ENCODE data around the gene JARID2.
"Not testable (repeated sequence)": the region's sequence is repeated elsewhere in the genome, so short reads cannot be mapped to it uniquely, and the experiment has no call there.

JARID2 gene

DNA sequence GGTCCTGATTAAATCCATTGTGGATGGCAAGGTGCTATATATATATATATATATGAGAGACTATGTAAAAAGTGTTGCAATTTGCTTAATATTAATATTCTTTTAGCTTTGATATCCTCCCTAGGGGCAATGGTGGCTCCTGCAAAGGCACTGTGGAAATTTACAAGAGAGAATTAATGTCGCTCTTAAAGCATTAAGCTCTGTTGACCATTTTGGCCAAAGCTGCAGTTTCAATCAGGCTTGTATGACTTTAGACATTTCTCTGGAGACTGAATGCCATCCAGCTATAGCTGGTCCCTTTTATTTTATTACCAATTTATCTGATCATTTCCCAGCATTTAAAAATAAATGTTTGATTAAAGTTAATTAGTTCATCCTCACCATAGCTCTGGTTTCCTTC lies 155.3 kb downstream of the JARID2 start:
- no peak for DNase-seq (ENCODE audit: low read depth)

DNA sequence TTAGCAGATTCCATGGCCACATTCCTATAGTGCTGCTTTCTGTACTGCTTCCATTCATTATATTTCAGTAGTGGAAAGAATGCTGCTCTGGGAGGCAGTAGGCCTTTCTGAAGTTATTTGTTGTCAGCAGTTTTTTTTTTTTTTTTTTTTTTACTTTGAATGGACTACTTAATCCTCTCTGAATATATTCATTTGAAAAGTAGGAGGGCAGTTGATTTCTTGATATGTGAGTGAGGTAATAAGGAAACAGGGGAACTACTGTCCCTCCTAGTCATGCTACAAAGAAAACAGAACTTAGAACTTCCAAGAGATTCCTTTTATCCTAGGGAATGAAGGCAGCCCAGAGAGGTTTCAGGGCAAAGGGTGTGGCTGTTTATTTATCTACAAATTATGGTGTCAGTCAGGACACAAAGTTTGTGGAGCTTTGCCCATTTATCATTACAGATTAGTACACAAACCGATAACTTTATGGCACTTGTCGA lies 155.9 kb downstream of the JARID2 start:
- no peak for DNase-seq (ENCODE audit: low read depth)

DNA sequence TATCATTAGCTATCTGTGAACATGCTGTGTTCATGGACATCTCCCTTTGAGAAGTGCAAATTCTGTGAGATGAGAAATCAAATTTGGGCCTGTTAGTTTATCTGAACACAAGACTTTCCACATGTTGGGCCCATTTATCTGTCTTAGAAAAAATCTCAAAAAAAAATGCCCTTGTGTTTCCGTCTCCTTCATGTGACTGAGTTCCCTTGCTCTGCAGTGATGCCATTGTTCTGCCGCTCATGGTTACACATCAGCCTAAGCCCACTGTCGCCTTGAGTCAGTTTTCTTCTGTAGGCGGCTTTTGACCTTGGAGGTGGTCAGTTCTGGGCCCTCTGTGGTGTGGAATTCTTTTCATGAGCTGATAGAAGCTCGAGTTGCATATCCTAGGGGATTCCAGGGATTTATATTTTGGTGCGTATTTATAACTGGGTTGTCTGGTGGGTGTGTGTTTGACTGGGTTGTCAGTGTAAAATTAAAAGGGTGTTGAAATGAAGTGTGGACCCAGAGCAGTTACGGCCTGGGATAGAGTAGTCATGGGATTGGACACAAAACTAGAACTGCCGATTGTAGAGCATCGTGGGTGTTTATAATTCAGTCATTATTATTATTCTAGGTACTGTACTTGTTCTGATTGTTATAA lies 156.7 kb downstream of the JARID2 start:
- DNase-seq (ENCODE audit: low read depth) = no peak

DNA sequence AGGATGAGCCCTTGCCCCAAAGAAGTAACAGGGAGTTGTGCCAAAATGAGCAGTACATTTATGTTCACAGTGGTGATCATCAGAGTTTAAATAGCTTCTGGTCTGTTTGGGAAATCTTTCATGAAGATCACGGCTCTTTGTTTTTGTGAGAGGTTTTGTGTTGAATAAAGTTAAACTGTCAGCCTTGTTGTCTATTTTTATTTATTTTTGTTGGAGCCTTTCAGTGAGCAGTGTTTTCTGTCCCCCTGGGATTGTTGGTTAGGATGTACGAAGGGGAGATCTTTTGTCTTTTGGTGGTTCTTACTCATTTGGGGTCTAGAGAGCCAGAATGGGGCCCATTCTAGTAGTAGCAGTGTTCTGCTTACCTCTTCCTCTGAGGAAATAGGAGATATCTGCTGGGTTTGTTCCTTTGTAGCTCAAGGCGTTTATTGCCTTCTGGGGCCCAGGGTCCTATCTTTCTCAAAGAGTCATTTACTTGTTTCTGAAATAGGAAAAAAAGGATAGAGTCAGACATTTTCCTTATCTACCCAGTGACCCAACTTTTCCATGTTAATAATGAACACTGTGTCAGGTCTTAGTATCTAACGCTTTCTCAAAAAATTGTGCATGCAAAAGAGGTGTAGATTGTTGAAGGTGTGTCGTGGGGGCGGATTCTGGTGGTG lies 157.4 kb downstream of the JARID2 start:
- DNase-seq (ENCODE audit: low read depth) = no peak

DNA sequence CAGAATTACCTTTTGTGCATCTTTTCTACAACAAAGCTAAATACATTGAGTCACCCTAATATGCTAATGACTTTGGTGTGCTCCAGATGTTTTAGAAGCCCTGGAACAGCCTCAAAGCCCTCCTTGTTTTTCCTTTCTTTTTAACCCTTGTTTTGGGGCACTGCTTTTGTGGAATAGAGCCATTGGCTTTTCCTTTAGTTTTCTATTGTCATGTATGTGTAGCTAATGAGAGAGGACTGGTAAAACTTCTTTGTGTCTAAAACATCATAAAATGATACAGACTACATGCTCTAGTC lies 158.8 kb downstream of the JARID2 start:
- no peak for DNase-seq (ENCODE audit: low read depth)

DNA sequence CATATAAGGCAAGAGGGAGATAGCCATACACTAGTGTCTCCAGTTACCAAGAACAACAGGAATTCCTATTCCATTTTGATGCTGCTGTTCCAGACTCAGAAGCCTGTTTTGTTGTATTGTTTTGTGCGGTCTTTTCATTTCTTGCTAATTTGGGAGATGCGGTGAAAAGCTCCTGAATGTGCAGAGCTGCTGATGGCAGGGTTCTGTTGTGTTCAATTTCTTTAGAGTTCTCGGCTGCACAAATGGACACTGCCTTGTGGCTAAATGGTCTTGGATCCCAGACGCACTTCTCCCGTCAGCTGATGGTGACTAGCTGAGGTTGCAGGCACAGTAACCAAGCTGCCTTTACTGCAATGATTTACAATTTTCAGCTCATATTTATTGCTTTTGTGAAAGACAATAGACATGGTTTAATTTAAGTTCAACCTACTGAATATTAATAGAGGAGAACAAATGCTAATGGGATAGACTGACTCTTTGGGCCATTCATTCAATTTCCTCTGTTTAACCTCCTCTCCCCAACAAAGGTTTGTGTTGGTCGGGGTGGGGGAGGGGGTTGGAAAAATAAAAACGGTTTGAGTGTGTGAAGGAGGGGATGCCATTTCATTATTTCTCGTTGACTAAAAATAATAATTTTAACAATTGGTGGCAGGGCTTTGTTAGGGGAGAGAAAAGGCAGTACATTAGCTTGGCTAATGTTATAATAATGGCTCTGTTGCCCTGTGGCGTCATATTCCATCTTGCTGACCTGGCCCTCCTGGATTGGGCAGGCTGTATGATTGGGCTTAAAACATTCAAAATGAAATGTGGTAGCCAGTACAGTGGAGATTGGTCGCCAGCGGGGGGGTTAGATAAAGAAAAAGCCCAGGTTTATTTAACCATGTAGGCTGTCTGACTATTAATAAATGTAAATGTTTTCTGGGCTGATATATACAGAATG lies 159.5 kb downstream of the JARID2 start:
- no peak for DNase-seq (ENCODE audit: low read depth)

DNA sequence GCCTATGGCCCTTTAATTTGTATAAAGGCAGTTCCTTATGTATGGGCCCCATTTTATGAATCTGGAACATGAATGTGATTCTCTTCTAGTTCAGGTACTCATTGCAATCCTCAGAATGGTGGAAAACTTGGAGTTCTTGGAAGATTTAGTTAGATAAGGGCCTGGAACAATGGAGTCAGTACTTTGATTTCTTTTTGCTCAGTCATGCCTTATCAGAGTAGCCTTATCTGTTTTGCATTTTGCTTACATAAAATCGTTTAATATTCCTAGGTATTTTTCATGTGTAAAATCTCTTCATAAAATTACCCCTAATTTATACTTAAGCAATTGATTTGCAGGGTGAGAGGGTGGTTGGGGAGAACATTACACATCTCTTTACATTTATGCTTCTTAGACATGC lies 160.6 kb downstream of the JARID2 start:
- DNase-seq (ENCODE audit: low read depth) = no peak

DNA sequence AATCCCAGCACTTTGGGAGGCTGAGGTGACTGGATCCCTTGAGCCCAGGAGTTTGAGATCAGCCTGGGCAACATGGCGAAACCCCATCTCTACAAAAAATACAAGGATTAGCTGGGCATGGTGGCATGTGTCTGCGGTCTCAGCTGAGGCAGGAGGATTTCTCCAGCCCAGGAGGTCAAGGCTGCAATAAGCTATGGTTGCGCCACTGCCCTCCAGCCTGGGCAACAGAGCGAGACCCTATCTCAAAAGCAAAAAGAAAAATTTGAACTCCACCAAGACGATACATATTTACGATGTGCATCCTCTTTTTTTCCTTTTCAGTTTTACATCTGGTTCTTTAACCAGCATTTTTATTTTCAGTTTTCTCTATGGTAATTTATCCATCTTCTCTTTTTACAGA lies 162.1 kb downstream of the JARID2 start:
- DNase-seq (ENCODE audit: low read depth) = no peak

DNA sequence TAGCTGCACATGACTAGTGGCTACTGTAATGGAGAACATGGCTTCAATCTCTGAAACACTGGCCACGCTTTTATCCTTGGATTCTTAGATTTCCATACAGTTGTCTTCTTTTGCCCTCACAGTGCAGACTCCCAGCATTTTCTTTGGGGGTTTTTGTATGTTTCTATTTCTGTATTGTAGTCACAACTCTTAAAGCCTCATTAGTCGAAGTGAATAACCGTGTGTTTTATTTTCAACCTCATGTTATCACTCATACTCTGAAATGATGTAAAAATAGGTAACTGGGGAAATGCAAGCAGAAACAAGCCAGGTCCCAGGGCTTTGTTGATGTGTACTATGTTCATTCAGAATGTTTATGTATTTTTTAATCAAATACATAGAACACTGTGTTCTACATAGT lies 162.9 kb downstream of the JARID2 start:
- no peak for DNase-seq (ENCODE audit: low read depth)

DNA sequence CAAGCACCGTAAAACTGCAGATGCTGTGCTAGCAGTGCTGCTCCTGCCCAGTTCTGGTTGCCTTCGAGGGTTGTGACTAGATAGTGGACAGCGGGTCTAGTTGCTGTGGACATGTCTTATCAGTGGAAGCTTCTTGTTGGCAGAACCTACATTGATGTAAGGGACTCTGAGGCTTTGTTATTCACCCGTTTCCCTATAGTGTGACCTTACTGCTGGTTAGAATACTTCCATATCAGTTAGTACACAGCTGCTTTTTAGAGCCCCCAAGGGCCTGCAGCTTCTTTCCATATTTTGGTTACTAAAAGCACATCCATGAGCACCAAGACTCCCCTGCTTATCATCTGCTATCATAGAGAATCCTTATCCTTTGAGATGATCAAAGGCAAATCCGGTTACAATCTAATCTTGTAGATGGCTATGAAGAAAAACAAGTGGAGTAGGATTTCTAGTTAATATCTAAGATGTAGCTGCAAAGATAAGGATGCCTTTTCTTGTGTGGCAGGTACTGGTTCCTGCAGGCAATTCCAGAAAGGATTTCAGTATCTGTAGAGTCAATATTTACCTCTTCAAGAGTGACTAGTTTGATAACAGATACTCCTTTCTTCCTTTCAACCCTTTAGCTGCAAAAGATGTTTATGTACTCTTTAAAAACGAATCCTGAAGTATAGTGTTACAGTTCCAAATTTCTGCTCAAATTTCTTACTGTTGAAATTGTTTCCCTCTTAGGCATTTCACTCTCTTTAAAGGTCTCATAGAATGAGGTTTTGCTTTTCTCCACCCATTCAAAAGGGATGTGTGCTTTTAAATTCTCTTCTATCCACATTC lies 163.6 kb downstream of the JARID2 start:
- DNase-seq (ENCODE audit: low read depth) = no peak

DNA sequence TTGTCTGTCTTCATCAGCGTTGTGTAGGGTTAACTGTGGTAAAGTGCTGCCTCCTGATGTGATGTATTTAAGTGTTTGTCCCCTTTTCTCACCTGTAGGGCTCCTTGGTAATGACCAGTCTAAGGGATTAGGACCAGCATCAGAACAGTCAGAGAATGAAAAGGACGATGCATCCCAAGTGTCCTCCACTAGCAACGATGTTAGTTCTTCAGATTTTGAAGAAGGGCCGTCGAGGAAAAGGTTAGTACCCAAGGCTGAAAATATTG lies 164.2 kb downstream of the JARID2 start:
- no peak for DNase-seq (ENCODE audit: low read depth)

DNA sequence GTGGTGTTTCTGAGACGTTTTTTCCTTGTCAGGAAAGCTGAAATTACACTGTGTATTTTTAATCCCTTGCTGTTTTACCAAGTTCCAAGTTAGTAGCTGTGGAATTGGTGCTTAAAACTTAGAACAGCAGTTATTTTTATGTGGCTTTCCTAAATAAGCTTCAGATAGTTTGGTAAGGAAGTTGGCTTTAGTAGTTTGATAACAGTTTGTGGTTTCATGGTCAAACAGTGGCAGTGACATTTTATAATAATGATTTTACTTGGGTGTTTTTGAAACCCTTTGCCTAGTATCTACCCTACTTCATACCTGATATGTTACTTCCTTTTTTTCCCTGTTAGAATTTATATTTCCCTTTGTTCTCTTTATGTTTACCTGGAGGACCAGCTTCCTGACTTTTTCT lies 164.9 kb downstream of the JARID2 start:
- no peak for DNase-seq (ENCODE audit: low read depth)

DNA sequence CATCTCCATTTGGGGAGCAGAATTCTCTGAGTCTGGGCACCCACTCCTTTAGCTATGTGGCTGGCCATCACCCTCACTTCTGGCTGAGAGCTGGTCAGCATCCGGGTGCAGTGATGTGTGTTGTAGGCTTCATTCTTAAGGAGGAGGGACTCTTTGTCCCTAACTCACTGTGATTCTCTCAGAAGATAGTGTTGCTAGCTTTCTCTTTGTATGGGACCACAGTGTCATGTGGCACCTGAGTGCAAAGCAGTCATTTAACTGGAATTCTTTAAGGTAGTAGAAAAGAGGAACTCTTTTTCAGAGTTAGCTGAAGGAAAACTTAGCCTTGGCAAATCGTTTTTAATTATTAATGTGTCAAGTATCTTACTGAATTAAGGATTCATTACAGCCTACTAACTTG lies 165.9 kb downstream of the JARID2 start:
- no peak for DNase-seq (ENCODE audit: low read depth)

DNA sequence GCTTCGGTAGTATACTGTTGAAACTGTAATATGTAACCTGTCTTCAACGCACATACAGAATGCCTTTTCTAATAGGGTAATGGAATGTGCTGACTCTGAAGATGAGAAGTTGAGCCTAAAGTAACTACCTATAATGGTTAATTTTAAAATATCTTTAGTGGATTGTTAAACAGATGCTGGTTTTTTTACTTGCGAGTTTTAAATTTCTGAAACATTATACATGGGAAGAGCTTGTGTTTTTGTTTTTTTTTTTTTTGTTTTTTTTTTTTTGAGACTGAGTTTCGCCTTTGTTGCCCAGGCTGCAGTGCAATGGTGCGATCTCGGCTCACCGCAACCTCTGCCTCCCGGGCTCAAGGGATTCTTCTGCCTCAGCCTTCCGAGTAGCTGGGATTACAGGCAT lies 166.9 kb downstream of the JARID2 start:
- no peak for DNase-seq (ENCODE audit: low read depth)

DNA sequence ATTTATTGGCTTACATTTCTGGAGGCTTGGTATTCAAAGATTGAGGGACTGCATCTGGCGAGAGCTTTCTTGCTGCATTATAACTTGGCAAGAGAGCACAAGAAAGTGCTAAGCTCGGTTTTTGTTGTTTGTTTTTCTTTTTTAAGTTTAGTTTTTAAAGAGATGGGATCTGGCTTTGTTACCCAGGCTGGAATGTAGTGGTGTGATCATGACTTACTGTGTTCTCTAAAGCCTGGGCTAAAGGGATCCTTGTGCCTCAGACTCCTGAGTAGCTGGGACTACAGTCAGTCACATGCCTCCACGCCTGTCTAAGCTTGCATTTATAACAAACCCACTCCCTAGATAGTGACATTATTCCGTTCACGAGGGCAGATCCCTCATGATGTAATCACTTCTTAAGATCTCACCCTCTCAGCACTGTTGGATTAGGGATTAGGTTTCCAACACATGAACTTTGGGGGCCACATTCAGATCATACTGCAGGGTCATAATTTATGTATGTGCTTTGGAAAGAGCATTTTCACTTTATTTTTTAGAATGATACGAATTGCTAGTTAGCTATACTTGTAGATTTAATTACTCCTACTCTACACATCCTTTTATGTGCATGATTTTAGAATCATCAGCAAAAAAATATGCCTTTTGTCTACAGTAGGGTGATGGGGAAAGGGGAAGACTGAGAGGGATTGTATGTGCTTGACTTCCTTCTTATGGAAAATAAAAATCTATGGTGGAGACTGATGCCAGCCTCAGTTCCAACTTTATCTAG lies 167.8 kb downstream of the JARID2 start:
- DNase-seq (ENCODE audit: low read depth) = peak; percentile 29

DNA sequence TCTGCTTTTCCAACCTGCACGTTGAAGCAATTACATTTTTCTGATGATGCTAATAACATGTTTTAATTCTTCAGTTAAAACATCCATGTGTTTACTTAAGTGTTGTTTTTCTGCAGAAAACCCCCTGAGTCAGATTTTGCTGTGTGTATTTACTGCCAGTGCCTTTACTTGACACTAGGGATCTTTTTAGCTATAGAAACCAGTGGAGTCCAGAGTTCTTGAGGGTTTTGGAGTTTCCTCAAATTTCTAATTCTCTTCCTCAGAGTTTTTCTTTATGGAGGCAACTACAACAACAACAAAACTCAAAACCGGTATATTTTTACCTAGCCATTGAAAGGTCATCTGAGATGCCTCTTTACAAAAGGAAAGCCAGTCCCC lies 168.4 kb downstream of the JARID2 start:
- no peak for DNase-seq (ENCODE audit: low read depth)

DNA sequence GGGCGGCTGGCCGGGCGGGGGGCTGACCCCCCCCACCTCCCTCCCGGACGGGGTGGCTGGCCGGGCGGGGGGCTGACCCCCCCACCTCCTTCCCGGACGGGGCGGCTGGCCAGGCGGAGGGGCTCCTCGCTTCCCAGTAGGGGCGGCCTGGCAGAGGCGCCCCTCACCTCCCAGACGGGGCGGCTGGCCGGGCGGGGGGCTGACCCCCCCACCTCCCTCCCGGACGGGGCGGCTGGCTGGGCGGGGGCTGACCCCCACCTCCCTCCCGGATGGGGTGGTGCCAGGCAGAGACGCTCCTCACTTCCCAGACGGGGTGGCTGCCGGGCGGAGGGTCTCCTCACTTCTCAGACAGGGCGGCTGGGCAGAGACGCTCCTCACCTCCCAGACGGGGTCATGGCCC lies 169.8 kb downstream of the JARID2 start:
- DNase-seq (ENCODE audit: low read depth) = not testable (repeated sequence)

DNA sequence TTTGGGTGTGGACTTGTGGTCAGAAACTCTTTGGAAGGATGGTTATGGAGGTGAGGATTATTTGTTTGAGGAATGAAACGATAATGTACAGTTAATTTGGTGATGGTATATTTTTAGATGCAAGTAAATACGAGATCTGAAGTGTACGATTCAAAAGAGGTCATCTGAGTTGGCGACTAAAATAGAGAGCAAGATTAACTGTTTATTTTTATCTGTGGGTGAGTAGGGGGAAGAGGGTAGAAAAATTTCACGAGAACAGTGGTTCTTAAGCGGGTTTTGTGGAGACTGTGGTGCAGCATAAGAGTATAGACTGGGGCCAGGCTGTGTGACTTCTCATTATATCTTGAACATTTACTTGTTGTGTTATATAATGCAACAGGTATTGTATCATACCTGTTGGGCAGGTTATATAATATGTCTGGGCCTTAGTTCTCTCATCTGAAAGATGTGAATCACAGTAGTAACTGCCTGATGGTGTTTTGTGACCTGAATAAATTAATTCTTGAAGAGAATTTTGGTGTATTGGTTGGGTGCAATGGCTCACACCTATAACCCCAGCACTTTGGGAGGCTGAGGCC lies 171.2 kb downstream of the JARID2 start:
- no peak for DNase-seq (ENCODE audit: low read depth)

DNA sequence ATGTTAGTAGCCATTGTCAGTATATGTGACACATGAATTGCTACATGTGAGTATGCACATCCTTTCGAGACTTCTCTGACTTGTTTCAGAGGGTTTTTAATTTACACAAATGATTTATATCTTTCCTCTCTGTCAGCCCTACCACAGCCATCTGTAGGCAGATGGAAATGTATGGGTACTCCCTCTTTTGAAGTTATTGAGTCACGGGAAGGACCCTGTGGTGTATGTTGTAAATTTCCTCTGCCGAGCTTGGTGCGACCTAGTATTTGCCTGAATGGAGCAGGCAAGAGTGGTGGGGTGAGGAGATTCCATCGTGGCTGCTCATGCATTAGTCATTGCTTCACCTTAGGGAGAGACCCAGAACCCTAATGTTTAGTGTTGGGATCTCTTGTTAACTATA lies 171.9 kb downstream of the JARID2 start:
- no peak for DNase-seq (ENCODE audit: low read depth)

DNA sequence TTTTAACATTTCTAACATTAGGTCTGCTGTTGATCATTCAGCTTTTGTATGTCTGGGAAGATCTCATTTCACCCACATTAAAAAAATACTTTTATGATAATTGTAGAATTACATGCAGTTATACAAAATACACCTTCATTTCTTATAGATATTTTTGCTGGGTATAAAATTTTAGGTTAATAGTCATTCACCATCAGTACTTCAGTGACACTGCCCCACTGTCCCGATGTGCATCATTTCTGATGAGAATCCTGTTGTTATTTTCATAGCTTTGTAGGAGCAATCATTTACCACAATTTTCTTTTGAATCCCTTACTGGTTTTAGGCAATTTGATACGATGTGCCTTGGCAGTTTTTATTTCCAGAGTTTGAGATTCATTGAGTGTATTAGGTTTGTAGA lies 173.6 kb downstream of the JARID2 start:
- DNase-seq (ENCODE audit: low read depth) = no peak

DNA sequence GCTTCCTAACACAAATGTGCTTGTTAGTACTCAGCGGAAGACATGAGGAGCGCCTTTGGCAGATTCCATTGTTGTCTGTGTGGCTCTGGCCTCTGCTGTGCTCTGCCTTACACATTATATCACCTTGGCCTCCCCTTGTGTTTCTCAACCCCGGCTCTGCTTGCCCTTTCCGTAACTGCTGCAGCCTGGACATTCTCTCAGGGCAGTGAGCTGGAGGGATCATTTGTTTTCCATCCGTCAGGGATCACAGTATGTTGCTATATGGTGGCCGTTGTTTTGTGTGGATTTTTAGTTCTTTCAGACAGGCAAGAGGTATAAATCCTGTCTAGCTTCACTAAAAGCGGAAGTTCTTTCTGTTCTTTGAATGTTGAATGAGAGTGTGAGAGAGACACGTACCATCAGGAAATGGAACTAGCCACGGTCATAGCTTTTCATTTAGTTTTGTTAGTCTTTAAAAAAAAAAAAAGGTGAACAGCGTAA lies 175.1 kb downstream of the JARID2 start:
- DNase-seq (ENCODE audit: low read depth) = no peak

Measured in stromal cell of bone marrow (primary cell).